ENCODE results near the gene FPGS.
"Not testable (repeated sequence)": the region's sequence is repeated elsewhere in the genome, so short reads cannot be mapped to it uniquely, and the experiment has no call there.

The FPGS gene

GRCh38 chr9:127802576-127803443 lies at the start of gene FPGS:
FPGS (plus strand) TSS chr9:127802882; CDS start chr9:127802925, 43 bp downstream.
- DNase-seq: peak; percentile 84

- DNase-seq: no peak
These were observed 49.5 kb upstream of the FPGS start for GRCh38 chr9:127753148-127753547.

GRCh38 chr9:127753622-127754021 lies 49.1 kb upstream of the FPGS start:
- no peak for DNase-seq

- no peak for DNase-seq
These were observed 48.3 kb upstream of the FPGS start for GRCh38 chr9:127754099-127755060.

GRCh38 chr9:127755061-127756060 lies 47.3 kb upstream of the FPGS start:
- no peak for DNase-seq

GRCh38 chr9:127756233-127756632 lies 46.4 kb upstream of the FPGS start:
- DNase-seq: no peak

GRCh38 chr9:127756776-127757175 lies 45.9 kb upstream of the FPGS start:
- not testable (repeated sequence) for DNase-seq

- DNase-seq: no peak
These were observed 43.8 kb upstream of the FPGS start for GRCh38 chr9:127758843-127759242.

GRCh38 chr9:127761061-127761460 lies 41.6 kb upstream of the FPGS start:
- no peak for DNase-seq

- no peak for DNase-seq
These were observed 41.2 kb upstream of the FPGS start for GRCh38 chr9:127761491-127761956.

GRCh38 chr9:127762111-127762676 lies 40.5 kb upstream of the FPGS start:
- no peak for DNase-seq

GRCh38 chr9:127763918-127764384 lies 38.7 kb upstream of the FPGS start:
- DNase-seq: peak; percentile 43

- no peak for DNase-seq
These were observed 37.3 kb upstream of the FPGS start for GRCh38 chr9:127765418-127765817.

GRCh38 chr9:127767410-127767809 lies 35.3 kb upstream of the FPGS start:
- no peak for DNase-seq

GRCh38 chr9:127767909-127768331 lies 34.8 kb upstream of the FPGS start:
- DNase-seq: no peak

- DNase-seq: no peak
These were observed 34.0 kb upstream of the FPGS start for GRCh38 chr9:127768698-127769097.

- DNase-seq: no peak
These were observed 33.6 kb upstream of the FPGS start for GRCh38 chr9:127769101-127769500.

GRCh38 chr9:127769929-127770582 lies 32.6 kb upstream of the FPGS start:
- no peak for DNase-seq

- no peak for DNase-seq
These were observed 32.1 kb upstream of the FPGS start for GRCh38 chr9:127770583-127770904.

GRCh38 chr9:127770905-127771569 lies 31.6 kb upstream of the FPGS start:
- DNase-seq: peak; percentile 97

All from CD4-positive, alpha-beta T cell treated with Interferon gamma for 1 hour (primary cell).